Fibroblast of lung (primary cell): ENCODE data around the gene HS6ST2. TPM values are rescaled to one million over a fixed set of nuclear protein-coding genes. Genes with fewer than 3 reads are reported as not detected.

Experiments used
- DNase-seq, 2 donors: peaks; one replicate each; pipeline versions ENCODE4 v3.0.0 to v3.0.0-alpha.2; 2010; ENCODE audit warnings: low read depth in 2 of 2
- H2AFZ ChIP-seq: 2 replicates; pipeline ENCODE4 v1.5.1; 2012; ENCODE audit warnings: low read length, control low read depth, inconsistent platforms
- H3K27ac ChIP-seq: 2 replicates; pipeline ENCODE4 v1.5.1; 2011; ENCODE audit warnings: low read length, control low read depth; ENCODE audit not compliant: insufficient read depth
- H3K27me3 ChIP-seq: 2 replicates; pipeline ENCODE4 v1.5.1; 2011; ENCODE audit warnings: mild to moderate bottlenecking, low read length; ENCODE audit not compliant: control insufficient read depth, insufficient read depth
- H3K36me3 ChIP-seq: 2 replicates; pipeline ENCODE4 v1.5.1; 2011; ENCODE audit warnings: low read length; ENCODE audit not compliant: control insufficient read depth, insufficient read depth
- H3K4me1 ChIP-seq: 2 replicates; pipeline ENCODE4 v1.5.1; 2011; ENCODE audit warnings: low read length; ENCODE audit not compliant: control insufficient read depth, insufficient read depth; ENCODE audit errors: extremely low read depth
- H3K4me2 ChIP-seq: 2 replicates; pipeline ENCODE4 v1.5.1; 2011; ENCODE audit warnings: low read length, control low read depth; ENCODE audit not compliant: insufficient read depth; ENCODE audit errors: extremely low read depth
- H3K4me3 ChIP-seq, 4 experiments: fragments of 200-600 bp in 1 of 4; sonication (generic) in 1 of 4; replicated peaks in 1 of 4; 2 replicates each; pipeline ENCODE4 v1.5.1; 2011 to 2016; ENCODE audit warnings: low read length in 4 of 4, low read depth in 3 of 4, mild to moderate bottlenecking in 3 of 4, control low read depth in 2 of 4, inconsistent platforms in 1 of 4, mixed read lengths in 1 of 4; ENCODE audit not compliant: insufficient read depth in 1 of 4; ENCODE audit errors: control extremely low read depth in 1 of 4
- H3K79me2 ChIP-seq: 2 replicates; pipeline ENCODE4 v1.5.1; 2012; ENCODE audit warnings: mild to moderate bottlenecking, low read length, inconsistent platforms; ENCODE audit not compliant: control insufficient read depth, insufficient read depth
- H3K9ac ChIP-seq: 2 replicates; pipeline ENCODE4 v1.5.1; 2011; ENCODE audit warnings: mild to moderate bottlenecking, low read length, control low read depth; ENCODE audit not compliant: insufficient read depth
- H3K9me3 ChIP-seq: 2 replicates; pipeline ENCODE4 v1.5.1; 2012; ENCODE audit warnings: low read depth, low read length; ENCODE audit not compliant: control insufficient read depth, insufficient read depth
- H4K20me1 ChIP-seq: 2 replicates; pipeline ENCODE4 v1.5.1; 2011; ENCODE audit warnings: low read length; ENCODE audit not compliant: control insufficient read depth, insufficient read depth; ENCODE audit errors: extremely low read depth
- EZH2 ChIP-seq: IDR thresholded peaks from 2 replicates; pipeline ENCODE4 v1.5.1; 2012; ENCODE audit warnings: low read length, control low read depth, mild to moderate bottlenecking; ENCODE audit errors: missing control alignments
- polyA plus RNA-seq, 2 donors: library from polyadenylated mRNA; depleted of rRNA in 1 of 2; stranded (reverse) in 1 of 2; unstranded in 1 of 2; fragments of >200 nt; gene quantifications; 2 replicates each; pipeline ENCODE4 v1.2.1, GENCODE V29; 2011 to 2012; ENCODE audit warnings: missing spikeins in 1 of 2
- total RNA-seq: library from RNA; depleted of rRNA; stranded (reverse); fragments of >200 nt; gene quantifications from 2 replicates; pipeline ENCODE4 v1.2.1, GENCODE V29; 2014
- TF ChIP-seq, protein P1 (sequence below), 2 donors: IDR thresholded peaks in 1 of 2; conservative IDR thresholded peaks in 1 of 2; 1 replicate in 1 of 2; 2 replicates in 1 of 2; pipeline ENCODE4 v1.5.1; 2011 to 2012; ENCODE audit warnings: low read length in 2 of 2, control low read depth in 1 of 2, inconsistent platforms in 1 of 2, low read depth in 1 of 2, mild to moderate bottlenecking in 1 of 2

HS6ST2 gene
- total and polyA plus RNA-seq, 2 donors (not counting 1 experiment from before 2014, with no cell fraction given): 0.01 to 0.17 TPM

DNA sequence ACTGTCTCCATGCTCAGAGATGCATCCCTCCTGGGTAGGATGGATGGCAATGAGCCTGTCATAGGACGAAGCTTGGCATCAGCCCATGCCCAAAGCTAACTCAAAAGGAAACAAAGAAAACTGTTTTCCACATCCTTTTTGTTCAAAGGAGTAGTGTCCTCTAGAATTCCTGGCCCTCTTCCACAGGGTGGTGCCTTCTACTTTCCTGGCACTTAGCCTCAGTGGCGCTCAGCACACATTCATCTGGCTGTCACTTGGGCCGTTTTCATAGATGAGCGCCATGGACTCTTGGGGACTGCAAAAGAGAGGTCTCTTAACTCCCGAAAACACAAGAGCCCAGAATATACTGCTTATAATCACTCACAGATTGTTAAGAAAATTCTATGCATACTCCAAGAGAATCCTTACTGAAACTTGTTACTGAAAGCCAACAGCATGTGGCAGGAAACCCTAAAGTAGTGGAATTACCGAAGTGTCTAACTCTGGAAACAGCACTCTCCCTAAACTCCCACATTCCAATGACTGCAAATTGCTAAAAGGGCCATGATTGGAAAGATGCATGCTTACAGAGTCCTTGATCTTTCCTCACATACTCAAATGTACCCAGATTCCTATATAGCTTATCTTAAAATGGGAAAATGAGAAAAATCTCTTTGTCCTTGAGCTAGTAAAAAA, 110.0 kb downstream of the HS6ST2 start:
- H4K20me1 ChIP-seq: no peaks in the 10 kb centered on the region
- H2AFZ ChIP-seq: no peak overlapping the region
- no peak overlapping the region for H3K9ac ChIP-seq
- no peak overlapping the region for H3K27ac ChIP-seq
- H3K4me3 ChIP-seq: no peak overlapping the region
- H3K4me1 ChIP-seq: no peaks in the 10 kb centered on the region
- no peaks in the 10 kb centered on the region for H3K9me3 ChIP-seq
- no peak for DNase-seq
- no peaks in the 10 kb centered on the region for H3K79me2 ChIP-seq
- no peak overlapping the region for H3K4me2 ChIP-seq
- no peak for TF ChIP-seq EZH2
- H3K36me3 ChIP-seq: no peaks in the 10 kb centered on the region
- H3K27me3 ChIP-seq: no peaks in the 10 kb centered on the region

- TF ChIP-seq, protein P1, sequence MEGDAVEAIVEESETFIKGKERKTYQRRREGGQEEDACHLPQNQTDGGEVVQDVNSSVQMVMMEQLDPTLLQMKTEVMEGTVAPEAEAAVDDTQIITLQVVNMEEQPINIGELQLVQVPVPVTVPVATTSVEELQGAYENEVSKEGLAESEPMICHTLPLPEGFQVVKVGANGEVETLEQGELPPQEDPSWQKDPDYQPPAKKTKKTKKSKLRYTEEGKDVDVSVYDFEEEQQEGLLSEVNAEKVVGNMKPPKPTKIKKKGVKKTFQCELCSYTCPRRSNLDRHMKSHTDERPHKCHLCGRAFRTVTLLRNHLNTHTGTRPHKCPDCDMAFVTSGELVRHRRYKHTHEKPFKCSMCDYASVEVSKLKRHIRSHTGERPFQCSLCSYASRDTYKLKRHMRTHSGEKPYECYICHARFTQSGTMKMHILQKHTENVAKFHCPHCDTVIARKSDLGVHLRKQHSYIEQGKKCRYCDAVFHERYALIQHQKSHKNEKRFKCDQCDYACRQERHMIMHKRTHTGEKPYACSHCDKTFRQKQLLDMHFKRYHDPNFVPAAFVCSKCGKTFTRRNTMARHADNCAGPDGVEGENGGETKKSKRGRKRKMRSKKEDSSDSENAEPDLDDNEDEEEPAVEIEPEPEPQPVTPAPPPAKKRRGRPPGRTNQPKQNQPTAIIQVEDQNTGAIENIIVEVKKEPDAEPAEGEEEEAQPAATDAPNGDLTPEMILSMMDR (conservative IDR thresholded peaks at IDR 0.05 in 1 of 2, IDR thresholded peaks at IDR 0.05 in 1 of 2; ENCODE audit: low read depth in 1 of 2, low read length in 2 of 2): no peak
- TF ChIP-seq EZH2: no peak
- H3K9ac ChIP-seq: no peak overlapping the region
- H3K36me3 ChIP-seq: no peaks in the 10 kb centered on the region
- no peak overlapping the region for H3K4me2 ChIP-seq
- H3K79me2 ChIP-seq: no peaks in the 10 kb centered on the region
- H3K4me3 ChIP-seq: no peak overlapping the region
- H4K20me1 ChIP-seq: no peaks in the 10 kb centered on the region
- H3K27me3 ChIP-seq: no peaks in the 10 kb centered on the region
- H3K27ac ChIP-seq: no peak overlapping the region
- no peaks in the 10 kb centered on the region for H3K4me1 ChIP-seq
- no peak overlapping the region for H2AFZ ChIP-seq
- no peaks in the 10 kb centered on the region for H3K9me3 ChIP-seq
- no peak for DNase-seq
Observed at GRCh38 chrX:132843363-132843762, 115.1 kb downstream of the HS6ST2 start.

DNA sequence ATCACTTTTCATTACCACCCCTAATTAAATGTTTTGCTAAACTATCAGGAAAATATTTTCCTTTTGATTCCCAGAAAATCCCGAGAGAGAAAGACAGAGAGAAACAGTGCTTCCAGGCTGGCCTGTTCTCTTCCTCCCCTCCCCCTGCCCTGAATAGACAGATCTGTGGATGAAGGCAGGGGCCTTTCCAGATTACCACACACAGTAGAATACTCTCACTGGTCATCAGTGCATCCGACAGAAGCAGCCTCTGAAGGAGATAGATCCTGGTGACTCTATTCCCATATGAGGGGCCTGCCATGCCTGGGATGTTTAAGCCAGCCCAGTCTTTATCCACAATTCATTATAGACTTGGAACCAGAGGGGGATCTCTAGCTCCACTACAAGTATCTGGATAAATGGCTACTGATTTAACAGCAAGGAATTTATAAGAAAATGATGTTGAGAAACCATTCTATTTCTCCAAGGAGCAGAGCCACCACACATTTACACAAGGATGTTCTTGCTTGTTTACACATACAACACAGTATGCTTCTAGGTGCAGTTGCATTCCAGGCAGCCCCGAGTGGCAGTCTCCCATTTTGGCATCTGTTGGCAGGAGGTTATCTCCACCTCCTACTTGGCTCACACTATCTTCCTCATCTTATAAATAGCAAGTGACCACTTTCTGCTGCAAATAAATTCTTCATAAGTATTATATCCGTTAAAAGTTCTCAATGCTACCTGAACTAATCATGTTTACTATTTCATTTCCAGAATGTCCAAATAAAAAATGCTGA, 115.8 kb downstream of the HS6ST2 start:
- Histone ChIP-seq H3K9ac (no peak overlapping the region), H3K9me3 (no peaks in the 10 kb centered on the region), H3K27ac (no peak overlapping the region), H4K20me1 (no peaks in the 10 kb centered on the region), H3K36me3 (no peaks in the 10 kb centered on the region), H3K4me2 (no peak overlapping the region), H3K4me1 (no peaks in the 10 kb centered on the region), H3K4me3 (no peak overlapping the region), H3K27me3 (no peaks in the 10 kb centered on the region), H2AFZ (no peak overlapping the region), H3K79me2 (no peaks in the 10 kb centered on the region)
- no peak for DNase-seq
- TF ChIP-seq, protein P1 (conservative IDR thresholded peaks at IDR 0.05 in 1 of 2, IDR thresholded peaks at IDR 0.05 in 1 of 2; ENCODE audit: low read depth in 1 of 2, low read length in 2 of 2): no peak
- TF ChIP-seq EZH2: no peak
